Measurements from ENCODE around the gene SPO11. TPM values are rescaled to one million over a fixed set of nuclear protein-coding genes. Genes with fewer than 3 reads are reported as not detected.
A peak's percentile ranks its signal among the peaks of the same experiment; 100 is the strongest.
"Not testable (repeated sequence)": the region's sequence is repeated elsewhere in the genome, so short reads cannot be mapped to it uniquely, and the experiment has no call there.

The SPO11 gene
- total RNA-seq, 3 donors from 2014 or later (not counting 1 experiment from before 2014, with no cell fraction given): not detected

DNA sequence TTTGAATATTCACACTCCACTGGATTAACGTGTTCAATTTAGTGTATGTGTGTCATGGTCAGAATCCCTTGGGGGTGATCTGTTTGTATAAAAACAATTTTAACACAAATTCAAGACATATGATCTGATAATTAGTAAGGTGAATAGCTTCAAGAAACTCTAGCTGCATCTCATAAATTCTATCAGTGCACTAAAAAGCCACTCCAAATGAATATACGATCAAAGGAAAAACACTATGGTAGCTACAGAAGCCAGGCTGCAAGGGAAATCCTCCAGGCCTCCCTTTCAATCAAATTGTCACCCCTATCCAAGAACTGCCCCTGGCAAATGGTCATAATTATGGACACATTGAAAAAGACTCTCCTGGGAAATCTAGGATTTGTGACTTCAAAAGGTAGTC is 12.1 kb downstream of the SPO11 start:
- no peak for TF ChIP-seq CTCF (IDR thresholded peaks at IDR 0.05)
- Mint-ChIP-seq H3K4me3 (no peak overlapping the region), H3K36me3 (no peaks in the 10 kb centered on the region), H3K9me3 (no peaks in the 10 kb centered on the region), H3K4me1 (no peaks in the 10 kb centered on the region), H3K27me3 (ENCODE audit: low read depth in 2 of 2) (peaks cover 20 to 42% of the 10 kb centered on the region in 2 donors), H3K27ac (no peak overlapping the region)
- Histone ChIP-seq H3K36me3 (ENCODE audit: control insufficient read depth, insufficient read depth, low read length) (no peaks in the 10 kb centered on the region), H3K9me3 (ENCODE audit: control insufficient read depth, insufficient read depth, low read length) (no peaks in the 10 kb centered on the region), H3K4me3 (ENCODE audit: low read length) (no peak overlapping the region), H3K27me3 (ENCODE audit: control insufficient read depth, insufficient read depth, low read length) (peaks cover 11% of the 10 kb centered on the region), H3K4me1 (ENCODE audit: control insufficient read depth, insufficient read depth, low read length) (no peaks in the 10 kb centered on the region), H3K27ac (ENCODE audit: low read length) (no peak overlapping the region)
- WGBS (ENCODE audit: insufficient coverage): 67% methylated on average over 1 of the region's 2 CpGs
- no peak for ATAC-seq
- intact Hi-C loops (cut with micrococcal nuclease): no loop called here
- DNase-seq: no peak

GRCh38 chr20:57342829-57343228 is 13.2 kb downstream of the SPO11 start:
- no peak overlapping the region for H3K4me3 ChIP-seq (ENCODE audit: low read length)
- DNase-seq (no peak), ATAC-seq (no peak)
- no peak overlapping the region for H3K4me3 Mint-ChIP-seq
- no peaks in the 10 kb centered on the region for H3K9me3 Mint-ChIP-seq
- H3K4me1 ChIP-seq (ENCODE audit: control insufficient read depth, insufficient read depth, low read length): no peaks in the 10 kb centered on the region
- no peaks in the 10 kb centered on the region for H3K36me3 ChIP-seq (ENCODE audit: control insufficient read depth, insufficient read depth, low read length)
- no peaks in the 10 kb centered on the region for H3K9me3 ChIP-seq (ENCODE audit: control insufficient read depth, insufficient read depth, low read length)
- intact Hi-C loops (cut with micrococcal nuclease): no loop called here
- no peaks in the 10 kb centered on the region for H3K36me3 Mint-ChIP-seq
- no peak overlapping the region for H3K27ac Mint-ChIP-seq
- TF ChIP-seq CTCF (IDR thresholded peaks at IDR 0.05): no peak
- peaks cover 19 to 40% of the 10 kb centered on the region in 2 donors for H3K27me3 Mint-ChIP-seq (ENCODE audit: low read depth in 2 of 2)
- H3K27me3 ChIP-seq (ENCODE audit: control insufficient read depth, insufficient read depth, low read length): peaks cover 7% of the 10 kb centered on the region
- no peaks in the 10 kb centered on the region for H3K4me1 Mint-ChIP-seq
- WGBS (ENCODE audit: insufficient coverage): 40% methylated on average over 1 of the region's 2 CpGs
- no peak overlapping the region for H3K27ac ChIP-seq (ENCODE audit: low read length)

DNA sequence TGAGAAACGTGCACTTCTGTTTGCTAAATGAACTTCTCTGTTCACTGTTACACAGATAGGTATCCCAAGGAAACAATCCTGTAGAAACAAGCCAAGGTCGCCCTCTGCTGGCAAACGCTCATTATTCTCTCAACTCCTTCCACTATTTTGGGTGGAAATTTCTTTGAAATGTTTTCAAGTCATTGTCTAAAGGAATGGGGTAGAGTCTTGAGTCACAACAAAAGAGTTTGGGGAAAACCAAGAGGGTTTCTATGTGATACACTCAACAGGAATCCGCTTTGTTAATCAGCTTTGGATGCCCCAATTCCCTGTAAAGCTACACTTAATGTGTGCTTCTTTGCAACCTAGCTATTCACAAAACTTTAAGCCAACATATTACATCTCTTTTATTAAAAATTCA is 16.9 kb downstream of the SPO11 start:
- Mint-ChIP-seq H3K4me1 (peaks cover 0 to 4% of the 10 kb centered on the region in 2 donors), H3K27me3 (ENCODE audit: low read depth in 2 of 2) (peaks cover 11 to 27% of the 10 kb centered on the region in 2 donors), H3K9me3 (no peaks in the 10 kb centered on the region), H3K4me3 (no peak overlapping the region), H3K27ac (no peak overlapping the region), H3K36me3 (no peaks in the 10 kb centered on the region)
- DNase-seq (peak; percentile 55 to 78), ATAC-seq (peak; percentile 35 to 59 (median 40))
- intact Hi-C loops (cut with micrococcal nuclease): loop anchor here (2.0 kb wide), 1 partner anchor 796 kb away; no protein-coding TSS in a partner anchor
- Histone ChIP-seq H3K27me3 (ENCODE audit: control insufficient read depth, insufficient read depth, low read length) (peaks cover 3% of the 10 kb centered on the region), H3K4me1 (ENCODE audit: control insufficient read depth, insufficient read depth, low read length) (peaks cover under 1% of the 10 kb centered on the region), H3K27ac (ENCODE audit: low read length) (no peak overlapping the region), H3K36me3 (ENCODE audit: control insufficient read depth, insufficient read depth, low read length) (no peaks in the 10 kb centered on the region), H3K4me3 (ENCODE audit: low read length) (no peak overlapping the region), H3K9me3 (ENCODE audit: control insufficient read depth, insufficient read depth, low read length) (no peaks in the 10 kb centered on the region)
- TF ChIP-seq CTCF (IDR thresholded peaks at IDR 0.05): peak; percentile 77
- 0% methylated on average over 2 of the region's 4 CpGs for WGBS (ENCODE audit: insufficient coverage)

- Mint-ChIP-seq H3K27me3 (ENCODE audit: low read depth in 2 of 2) (peaks cover 4 to 18% of the 10 kb centered on the region in 2 donors), H3K4me3 (no peak overlapping the region), H3K27ac (no peak overlapping the region), H3K4me1 (peaks cover 9 to 14% of the 10 kb centered on the region in 2 donors), H3K36me3 (no peaks in the 10 kb centered on the region), H3K9me3 (no peaks in the 10 kb centered on the region)
- Histone ChIP-seq H3K27ac (ENCODE audit: low read length) (no peak overlapping the region), H3K27me3 (ENCODE audit: control insufficient read depth, insufficient read depth, low read length) (peaks cover under 1% of the 10 kb centered on the region), H3K4me3 (ENCODE audit: low read length) (no peak overlapping the region), H3K9me3 (ENCODE audit: control insufficient read depth, insufficient read depth, low read length) (no peaks in the 10 kb centered on the region), H3K36me3 (ENCODE audit: control insufficient read depth, insufficient read depth, low read length) (no peaks in the 10 kb centered on the region), H3K4me1 (ENCODE audit: control insufficient read depth, insufficient read depth, low read length) (peaks cover 10% of the 10 kb centered on the region)
- intact Hi-C loops (cut with micrococcal nuclease): loop anchor here (2.0 kb wide), 1 partner anchor 797 kb away; no protein-coding TSS in a partner anchor
- no peak for ATAC-seq
- TF ChIP-seq CTCF (IDR thresholded peaks at IDR 0.05): no peak
- no peak for DNase-seq
- WGBS (ENCODE audit: insufficient coverage): 75% methylated on average over 1 of the region's 4 CpGs
Measured at GRCh38 chr20:57347393-57347792, 17.8 kb downstream of the SPO11 start.

GRCh38 chr20:57348200-57348921 is 18.8 kb downstream of the SPO11 start:
- H3K4me1 ChIP-seq (ENCODE audit: control insufficient read depth, insufficient read depth, low read length); intact Hi-C loops (cut with micrococcal nuclease); H3K27ac Mint-ChIP-seq; ATAC-seq; H3K9me3 Mint-ChIP-seq; DNase-seq; H3K27me3 Mint-ChIP-seq (ENCODE audit: low read depth in 2 of 2); H3K9me3 ChIP-seq (ENCODE audit: control insufficient read depth, insufficient read depth, low read length); H3K27ac ChIP-seq (ENCODE audit: low read length); H3K4me3 ChIP-seq (ENCODE audit: low read length); H3K27me3 ChIP-seq (ENCODE audit: control insufficient read depth, insufficient read depth, low read length); H3K36me3 Mint-ChIP-seq; H3K36me3 ChIP-seq (ENCODE audit: control insufficient read depth, insufficient read depth, low read length); H3K4me3 Mint-ChIP-seq: not testable (repeated sequence)
- peaks cover 18 to 22% of the 10 kb centered on the region in 2 donors for H3K4me1 Mint-ChIP-seq
- 82% methylated on average over 39 of the region's 47 CpGs for WGBS (ENCODE audit: insufficient coverage)

All from natural killer cell (primary cell).